ENCODE measurements around the gene PTPN14. TPM values are rescaled to one million over a fixed set of nuclear protein-coding genes. Genes with fewer than 3 reads are reported as not detected.

The PTPN14 gene
- total RNA-seq, 1 experiment from 2014 or later, result 37.5 TPM

DNA sequence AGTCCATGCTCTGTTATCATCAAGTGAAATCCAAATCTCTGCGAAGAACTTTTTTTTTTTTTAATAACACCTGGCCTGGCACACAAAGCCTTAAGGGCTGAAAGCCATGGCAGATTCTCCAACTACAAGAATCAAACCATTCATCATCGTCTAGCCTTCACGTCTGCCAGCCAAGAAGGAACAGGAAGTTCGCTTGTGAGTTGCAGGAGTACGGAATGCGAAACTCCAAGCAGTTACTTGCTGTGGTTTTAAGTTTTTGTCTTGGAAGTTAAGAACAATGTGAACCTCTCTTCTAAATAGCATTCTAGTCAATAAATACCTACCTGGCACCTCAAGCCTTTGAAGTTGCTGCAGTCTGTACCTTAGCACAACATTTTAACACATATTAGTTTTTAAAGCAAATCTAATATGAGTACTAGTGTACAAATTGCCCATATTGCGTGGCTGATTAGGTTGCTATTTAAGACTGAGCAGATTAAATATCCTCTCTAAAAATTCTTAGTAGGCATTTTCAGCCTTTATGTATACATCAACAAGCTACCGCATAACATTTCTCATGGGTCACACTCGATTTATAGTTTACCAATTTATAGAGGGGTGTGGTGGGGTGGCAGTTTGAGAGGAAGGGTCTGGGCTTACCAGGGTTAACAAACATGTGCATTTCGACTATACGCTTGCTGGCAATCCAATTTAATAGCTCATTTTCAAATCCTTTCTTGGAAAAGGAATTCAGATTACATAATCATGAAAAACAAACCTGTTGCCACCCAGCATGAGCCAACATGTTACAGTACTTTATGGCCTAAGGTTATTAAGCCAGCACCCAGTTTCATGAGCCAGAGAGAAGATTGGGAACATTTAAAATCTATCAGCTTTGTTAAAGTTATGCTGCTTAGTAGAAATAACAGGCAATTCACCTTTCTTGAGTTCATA is 22.2 kb upstream of the PTPN14 start (continued):
- TF ChIP-seq, protein P1, sequence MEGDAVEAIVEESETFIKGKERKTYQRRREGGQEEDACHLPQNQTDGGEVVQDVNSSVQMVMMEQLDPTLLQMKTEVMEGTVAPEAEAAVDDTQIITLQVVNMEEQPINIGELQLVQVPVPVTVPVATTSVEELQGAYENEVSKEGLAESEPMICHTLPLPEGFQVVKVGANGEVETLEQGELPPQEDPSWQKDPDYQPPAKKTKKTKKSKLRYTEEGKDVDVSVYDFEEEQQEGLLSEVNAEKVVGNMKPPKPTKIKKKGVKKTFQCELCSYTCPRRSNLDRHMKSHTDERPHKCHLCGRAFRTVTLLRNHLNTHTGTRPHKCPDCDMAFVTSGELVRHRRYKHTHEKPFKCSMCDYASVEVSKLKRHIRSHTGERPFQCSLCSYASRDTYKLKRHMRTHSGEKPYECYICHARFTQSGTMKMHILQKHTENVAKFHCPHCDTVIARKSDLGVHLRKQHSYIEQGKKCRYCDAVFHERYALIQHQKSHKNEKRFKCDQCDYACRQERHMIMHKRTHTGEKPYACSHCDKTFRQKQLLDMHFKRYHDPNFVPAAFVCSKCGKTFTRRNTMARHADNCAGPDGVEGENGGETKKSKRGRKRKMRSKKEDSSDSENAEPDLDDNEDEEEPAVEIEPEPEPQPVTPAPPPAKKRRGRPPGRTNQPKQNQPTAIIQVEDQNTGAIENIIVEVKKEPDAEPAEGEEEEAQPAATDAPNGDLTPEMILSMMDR (IDR thresholded peaks at IDR 0.05 in 2 of 3, conservative IDR thresholded peaks at IDR 0.05 in 1 of 3; ENCODE audit: borderline replicate concordance in 1 of 3, insufficient read depth in 1 of 3, low read depth in 2 of 3, low read length in 2 of 3), result no peak
- TF ChIP-seq CBX3 (IDR thresholded peaks at IDR 0.05; ENCODE audit: low read depth) (no peak), ELF1 (IDR thresholded peaks at IDR 0.05; ENCODE audit: borderline replicate concordance, low read depth) (no peak), SRF (IDR thresholded peaks at IDR 0.05; ENCODE audit: low read depth) (no peak), FOSL1 (IDR thresholded peaks at IDR 0.05; ENCODE audit: low read depth) (no peak), POLR2A (IDR thresholded peaks at IDR 0.05; ENCODE audit: borderline replicate concordance, extremely low read depth, insufficient read depth, insufficient read length) (no peak)
- TF ChIP-seq, protein P2, sequence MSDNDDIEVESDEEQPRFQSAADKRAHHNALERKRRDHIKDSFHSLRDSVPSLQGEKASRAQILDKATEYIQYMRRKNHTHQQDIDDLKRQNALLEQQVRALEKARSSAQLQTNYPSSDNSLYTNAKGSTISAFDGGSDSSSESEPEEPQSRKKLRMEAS (IDR thresholded peaks at IDR 0.05), result no peak

DNA sequence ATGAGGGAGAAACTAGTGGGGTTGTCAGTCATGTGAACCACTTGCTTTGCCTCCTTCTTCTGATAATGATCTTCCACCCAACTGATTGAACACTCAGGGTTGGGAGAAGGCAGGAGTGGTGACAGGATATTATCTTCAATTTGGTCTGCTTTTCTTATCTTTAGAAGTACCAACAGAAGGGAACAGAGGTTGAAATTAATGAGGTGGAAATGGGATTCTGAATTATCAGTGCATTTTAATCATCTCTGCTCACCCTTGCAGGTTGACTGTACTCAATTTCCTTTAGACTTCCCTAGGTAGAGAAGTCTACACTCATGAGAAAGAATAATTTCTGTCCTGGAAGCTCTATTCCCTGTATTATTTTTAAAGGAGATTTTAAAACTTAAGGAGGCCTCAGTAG is 19.9 kb upstream of the PTPN14 start:
- H3K9me3 ChIP-seq (ENCODE audit: control insufficient read depth in 1 of 2, insufficient read depth in 1 of 2, low read depth in 1 of 2, low read length in 2 of 2), result peaks cover 0 to 7% of the 10 kb centered on the region in 2 experiments; a peak in 1 of 4 replicates
- no peaks in the 10 kb centered on the region for H4K20me1 ChIP-seq (ENCODE audit: insufficient read depth)
- no peak overlapping the region for H3K9ac ChIP-seq (ENCODE audit: low read length)
- H3K79me2 ChIP-seq (ENCODE audit: insufficient read depth, low read length), result no peaks in the 10 kb centered on the region
- DNase-seq (ENCODE audit: low read depth, low spot score) (no peak), ATAC-seq (no peak)
- no peaks in the 10 kb centered on the region for H3K9me2 ChIP-seq (ENCODE audit: insufficient read depth)
- POLR2A ChIA-PET, result no interaction called here
- intact Hi-C loops (cut with micrococcal nuclease), result no loop called here
- H2AFZ ChIP-seq (ENCODE audit: low read depth, low read length, poor library complexity, severe bottlenecking), result no peak overlapping the region
- no peak overlapping the region for H3K27ac ChIP-seq (ENCODE audit: low read depth, low read length)
- H3K4me2 ChIP-seq (ENCODE audit: low read length), result no peak overlapping the region
- H3K4me1 ChIP-seq (ENCODE audit: control insufficient read depth in 1 of 2, insufficient read depth in 2 of 2, low read length in 2 of 2), result peaks cover 0 to 14% of the 10 kb centered on the region in 2 experiments; a peak in 2 of 4 replicates
- no peak overlapping the region for H3K4me3 ChIP-seq (replicated peaks in 1 of 2; ENCODE audit: low read depth in 1 of 2, low read length in 2 of 2)
- H3K36me3 ChIP-seq (ENCODE audit: control insufficient read depth in 1 of 2, insufficient read depth in 2 of 2, low read length in 2 of 2), result no peaks in the 10 kb centered on the region
- RAD21 ChIA-PET (ENCODE audit: low non-redundant PET in 1 of 2, low total read pairs in 2 of 2, uncharacterized antibody in 2 of 2, unreplicated experiment in 2 of 2), result no interaction called here
- no peaks in the 10 kb centered on the region for H3K27me3 ChIP-seq (ENCODE audit: insufficient read depth, low read length)
- CTCF ChIA-PET, result no interaction called here
- TF ChIP-seq ZNF274 (IDR thresholded peaks at IDR 0.05; ENCODE audit: low read depth, low read length), result no peak
- TF ChIP-seq, protein P3, sequence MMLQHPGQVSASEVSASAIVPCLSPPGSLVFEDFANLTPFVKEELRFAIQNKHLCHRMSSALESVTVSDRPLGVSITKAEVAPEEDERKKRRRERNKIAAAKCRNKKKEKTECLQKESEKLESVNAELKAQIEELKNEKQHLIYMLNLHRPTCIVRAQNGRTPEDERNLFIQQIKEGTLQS (IDR thresholded peaks at IDR 0.05), result no peak
- no peak for TF ChIP-seq POLR2AphosphoS5 (IDR thresholded peaks at IDR 0.05; ENCODE audit: low read depth, low read length)
- no peak for TF ChIP-seq EGR1 (IDR thresholded peaks at IDR 0.05; ENCODE audit: low read depth)
- no peak for TF ChIP-seq SRF (IDR thresholded peaks at IDR 0.05; ENCODE audit: low read depth)
- no peak for TF ChIP-seq JUND (IDR thresholded peaks at IDR 0.05)
- TF ChIP-seq EZH2 (IDR thresholded peaks at IDR 0.05), result no peak
- TF ChIP-seq EZH2phosphoT487 (IDR thresholded peaks at IDR 0.05; ENCODE audit: borderline replicate concordance), result no peak
- no TSS peak for BruUV-seq (replicated peaks)
